HepG2 (cell line): ENCODE results near the gene AIF1. TPM values are rescaled to one million over a fixed set of nuclear protein-coding genes. Genes with fewer than 3 reads are reported as not detected.

ENCODE experiments used
- ATM ChIP-seq: fragments of 450-650 bp; IDR thresholded peaks from 2 replicates; pipeline ENCODE4 v1.7.1; 2017; ENCODE audit warnings: mild to moderate bottlenecking, borderline replicate concordance
- CEBPB ChIP-seq: IDR thresholded peaks from 2 replicates; pipeline ENCODE4 v1.6.1; 2011; ENCODE audit warnings: low read depth, low read length, improper control_type of control experiment, borderline replicate concordance
- EEA1 ChIP-seq: sonication (generic); formaldehyde crosslinking; IDR thresholded peaks from 2 replicates; pipeline ENCODE4 v1.5.1; 2020; ENCODE audit warnings: mild to moderate bottlenecking, missing genetic modification reagents, borderline replicate concordance
- KDM5B ChIP-seq: sonication (generic); formaldehyde crosslinking; IDR thresholded peaks from 2 replicates; pipeline ENCODE4 v1.4.0; 2020; ENCODE audit warnings: missing genetic modification reagents, mild to moderate bottlenecking, borderline replicate concordance
- NR3C1 ChIP-seq: sonication (generic); formaldehyde crosslinking; IDR thresholded peaks from 2 replicates; pipeline ENCODE4 v1.4.0; 2020; ENCODE audit warnings: missing genetic modification reagents
- RXRA ChIP-seq: sonication (generic); formaldehyde crosslinking; IDR thresholded peaks from 2 replicates; pipeline ENCODE4 v1.5.1; 2020; ENCODE audit warnings: missing genetic modification reagents
- SNAPC2 ChIP-seq: sonication (generic); formaldehyde crosslinking; IDR thresholded peaks from 2 replicates; pipeline ENCODE4 v1.8.1; 2022; ENCODE audit warnings: mild to moderate bottlenecking, missing genetic modification reagents
- TARDBP ChIP-seq: sonication (generic); formaldehyde crosslinking; IDR thresholded peaks from 2 replicates; pipeline ENCODE4 v1.8.0; 2022; ENCODE audit warnings: mild to moderate bottlenecking, missing genetic modification reagents
- TOE1 ChIP-seq: sonication (generic); formaldehyde crosslinking; IDR thresholded peaks from 2 replicates; pipeline ENCODE4 v1.4.0; 2020; ENCODE audit warnings: mild to moderate bottlenecking, missing genetic modification reagents
- YEATS2 ChIP-seq: sonication (generic); formaldehyde crosslinking; IDR thresholded peaks from 2 replicates; pipeline ENCODE4 v1.4.0; 2020; ENCODE audit warnings: missing genetic modification reagents, borderline replicate concordance
- YY1 ChIP-seq: IDR thresholded peaks from 2 replicates; pipeline ENCODE4 v1.6.1; 2011; ENCODE audit warnings: low read length, low read depth, moderate library complexity, mild to moderate bottlenecking; ENCODE audit not compliant: insufficient read depth, insufficient replicate concordance
- ZBTB42 ChIP-seq: sonication (generic); formaldehyde crosslinking; IDR thresholded peaks from 2 replicates; pipeline ENCODE4 v1.5.0; 2020; ENCODE audit warnings: mild to moderate bottlenecking, missing genetic modification reagents
- ZC3H13 ChIP-seq: sonication (generic); formaldehyde crosslinking; IDR thresholded peaks from 2 replicates; pipeline ENCODE4 v1.8.1; 2023; ENCODE audit warnings: mild to moderate bottlenecking, missing genetic modification reagents, moderate library complexity
- ZFP37 ChIP-seq: sonication (generic); formaldehyde crosslinking; IDR thresholded peaks from 2 replicates; pipeline ENCODE4 v1.4.0; 2020; ENCODE audit warnings: missing genetic modification reagents, borderline replicate concordance
- ZNF20 ChIP-seq: sonication (generic); formaldehyde crosslinking; IDR thresholded peaks from 2 replicates; pipeline ENCODE4 v1.4.0; 2020; ENCODE audit warnings: mild to moderate bottlenecking, moderate library complexity, missing genetic modification reagents
- ZNF264 ChIP-seq: sonication (generic); formaldehyde crosslinking; IDR thresholded peaks from 2 replicates; pipeline ENCODE4 v1.4.0; 2020; ENCODE audit warnings: missing genetic modification reagents
- ZNF280D ChIP-seq: sonication (generic); formaldehyde crosslinking; IDR thresholded peaks from 2 replicates; pipeline ENCODE4 v1.5.1; 2020; ENCODE audit warnings: mild to moderate bottlenecking, missing genetic modification reagents
- ZNF550 ChIP-seq: sonication (generic); formaldehyde crosslinking; IDR thresholded peaks from 2 replicates; pipeline ENCODE4 v1.4.0; 2020; ENCODE audit warnings: mild to moderate bottlenecking, missing genetic modification reagents, borderline replicate concordance
- ZNF576 ChIP-seq: sonication (generic); formaldehyde crosslinking; IDR thresholded peaks from 2 replicates; pipeline ENCODE4 v1.4.0; 2020; ENCODE audit warnings: mild to moderate bottlenecking, missing genetic modification reagents
- ZNF598 ChIP-seq: sonication (generic); formaldehyde crosslinking; IDR thresholded peaks from 2 replicates; pipeline ENCODE4 v1.5.1; 2020; ENCODE audit warnings: mild to moderate bottlenecking, missing genetic modification reagents, borderline replicate concordance
- ZNF891 ChIP-seq: sonication (generic); formaldehyde crosslinking; IDR thresholded peaks from 2 replicates; pipeline ENCODE4 v1.5.0; 2020; ENCODE audit warnings: mild to moderate bottlenecking, missing genetic modification reagents
- polyA plus RNA-seq, 8 experiments: library from polyadenylated mRNA; depleted of rRNA in 3 of 8; stranded (reverse) in 7 of 8; unstranded in 1 of 8; fragments of >200 nt; fragmentation: Illumina TruSeq in 4 of 8; extraction: Trizol in 4 of 8; gene quantifications; 2 replicates each; pipeline versions ENCODE4 v1.2.1 to v1.2.3, GENCODE V29; 2011 to 2016; ENCODE audit warnings: low read depth in 4 of 8, missing spikeins in 1 of 8, mixed read lengths in 1 of 8; ENCODE audit not compliant: insufficient read depth in 1 of 8
- total RNA-seq, 5 experiments: library from RNA; depleted of rRNA; stranded (reverse); fragments of >200 nt; fragmentation: Illumina TruSeq; extraction: Trizol; gene quantifications; 2 replicates each; pipeline ENCODE4 v1.2.3, GENCODE V29; 2016; ENCODE audit warnings: low read depth in 1 of 5
- TF ChIP-seq, protein P1 (sequence below): sonication (generic); formaldehyde crosslinking; IDR thresholded peaks from 2 replicates; pipeline ENCODE4 v1.8.0; 2022; ENCODE audit warnings: missing genetic modification reagents, mild to moderate bottlenecking, moderate library complexity, borderline replicate concordance

AIF1 gene
- total and polyA plus RNA-seq, 2 of the 13 experiments (the other 11 are each of a cell fraction or from before 2014, with no cell fraction given), result 1.5 TPM; not detected in 1

- TF ChIP-seq ZNF598 (CRISPR knock-in tag) (peak; percentile 72), EEA1 (CRISPR knock-in tag) (0 out of 2 replicates have a peak, but pooled peaks have one; percentile 59), SNAPC2 (no peak; the same call in none of the 2 replicates), ZNF20 (CRISPR knock-in tag) (no peak), RXRA (no peak), ZNF550 (peak; percentile 98; the same call in 1 of the 2 replicates), TOE1 (CRISPR knock-in tag) (peak; percentile 73; the same call in 1 of the 2 replicates), TARDBP (CRISPR knock-in tag) (no peak; the same call in 1 of the 2 replicates), ZFP37 (CRISPR knock-in tag) (peak; percentile 42; the same call in 1 of the 2 replicates), ZNF891 (CRISPR knock-in tag) (no peak; the same call in 1 of the 2 replicates), YY1 (peak; percentile 96), ZNF264 (CRISPR knock-in tag) (no peak), KDM5B (CRISPR knock-in tag) (no peak; the same call in 1 of the 2 replicates), ZNF576 (no peak), YEATS2 (peak; percentile 39; the same call in 1 of the 2 replicates), NR3C1 (CRISPR knock-in tag) (no peak), ZC3H13 (CRISPR knock-in tag) (peak; percentile 95), CEBPB (peak; percentile 50; the same call in 1 of the 2 replicates), ATM (no peak), ZNF280D (no peak; the same call in 1 of the 2 replicates), ZBTB42 (CRISPR knock-in tag) (no peak)
- TF ChIP-seq, protein P1, sequence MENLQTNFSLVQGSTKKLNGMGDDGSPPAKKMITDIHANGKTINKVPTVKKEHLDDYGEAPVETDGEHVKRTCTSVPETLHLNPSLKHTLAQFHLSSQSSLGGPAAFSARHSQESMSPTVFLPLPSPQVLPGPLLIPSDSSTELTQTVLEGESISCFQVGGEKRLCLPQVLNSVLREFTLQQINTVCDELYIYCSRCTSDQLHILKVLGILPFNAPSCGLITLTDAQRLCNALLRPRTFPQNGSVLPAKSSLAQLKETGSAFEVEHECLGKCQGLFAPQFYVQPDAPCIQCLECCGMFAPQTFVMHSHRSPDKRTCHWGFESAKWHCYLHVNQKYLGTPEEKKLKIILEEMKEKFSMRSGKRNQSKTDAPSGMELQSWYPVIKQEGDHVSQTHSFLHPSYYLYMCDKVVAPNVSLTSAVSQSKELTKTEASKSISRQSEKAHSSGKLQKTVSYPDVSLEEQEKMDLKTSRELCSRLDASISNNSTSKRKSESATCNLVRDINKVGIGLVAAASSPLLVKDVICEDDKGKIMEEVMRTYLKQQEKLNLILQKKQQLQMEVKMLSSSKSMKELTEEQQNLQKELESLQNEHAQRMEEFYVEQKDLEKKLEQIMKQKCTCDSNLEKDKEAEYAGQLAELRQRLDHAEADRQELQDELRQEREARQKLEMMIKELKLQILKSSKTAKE (CRISPR knock-in tag), result no peak
These were observed 49.9 kb downstream of the AIF1 start, which contains the start of gene GPANK1 (continued) for GRCh38 chr6:31664790-31665500.
